Prostate gland (tissue), 2 donors: ENCODE results near the gene MED8.

Source experiments
- CTCF ChIP-seq, 4 experiments: fragments of 200-600 bp in 2 of 4; fragments of 450-650 bp in 2 of 4; sonication (generic) in 2 of 4; IDR thresholded peaks; 1 replicate in 3 of 4; 2 replicates in 1 of 4; pipeline ENCODE4 v1.5.1; 2016 to 2019; ENCODE audit warnings: antibody characterized with exemption in 4 of 4, mild to moderate bottlenecking in 2 of 4, moderate library complexity in 2 of 4
- POLR2A ChIP-seq: fragments of 450-650 bp; IDR thresholded peaks from one replicate; pipeline ENCODE4 v1.6.1; 2016; ENCODE audit warnings: antibody characterized with exemption, mild to moderate bottlenecking
- POLR2AphosphoS5 ChIP-seq: sonication (generic); formaldehyde crosslinking; IDR thresholded peaks from one replicate; pipeline ENCODE4 v1.6.1; 2017; ENCODE audit warnings: antibody characterized with exemption

GRCh38 chr1:43418858-43419257, 29.3 kb upstream of the MED8 start:
- TF ChIP-seq CTCF (IDR thresholded peaks at IDR 0.05) (no peak), POLR2A (no peak), POLR2AphosphoS5 (no peak)
